Kidney epithelial cell (primary cell): ENCODE measurements around the gene NAPEPLD. TPM values are rescaled to one million over a fixed set of nuclear protein-coding genes. Genes with fewer than 3 reads are reported as not detected.
"Not testable (repeated sequence)": the region's sequence is repeated elsewhere in the genome, so short reads cannot be mapped to it uniquely, and the experiment has no call there.

Experiments
- DNase-seq: peaks from one replicate; pipeline ENCODE4 v3.0.0-alpha.2; 2010; ENCODE audit warnings: low read depth
- H3K27me3 ChIP-seq: 2 replicates; pipeline ENCODE4 v1.6.0; 2011; ENCODE audit warnings: low read length; ENCODE audit not compliant: control insufficient read depth, insufficient read depth
- H3K36me3 ChIP-seq: 2 replicates; pipeline ENCODE4 v1.5.1; 2011; ENCODE audit warnings: low read length; ENCODE audit not compliant: control insufficient read depth, insufficient read depth
- H3K4me3 ChIP-seq: 2 replicates; pipeline ENCODE4 v1.5.1; 2011; ENCODE audit warnings: low read depth, mild to moderate bottlenecking, control low read depth, low read length
- total RNA-seq: library from RNA; depleted of rRNA; stranded (reverse); fragments of >200 nt; gene quantifications from 2 replicates; pipeline ENCODE4 v1.2.3, GENCODE V29; 2015
- TF ChIP-seq, protein P1 (sequence below): IDR thresholded peaks from 2 replicates; pipeline ENCODE4 v1.5.1; 2011; ENCODE audit warnings: mild to moderate bottlenecking, moderate library complexity, low read length, control low read depth, inconsistent platforms; ENCODE audit not compliant: insufficient read depth, poor library complexity, severe bottlenecking

Gene NAPEPLD
- 7.3 and 9.6 TPM in 2 replicates for total RNA-seq

DNA sequence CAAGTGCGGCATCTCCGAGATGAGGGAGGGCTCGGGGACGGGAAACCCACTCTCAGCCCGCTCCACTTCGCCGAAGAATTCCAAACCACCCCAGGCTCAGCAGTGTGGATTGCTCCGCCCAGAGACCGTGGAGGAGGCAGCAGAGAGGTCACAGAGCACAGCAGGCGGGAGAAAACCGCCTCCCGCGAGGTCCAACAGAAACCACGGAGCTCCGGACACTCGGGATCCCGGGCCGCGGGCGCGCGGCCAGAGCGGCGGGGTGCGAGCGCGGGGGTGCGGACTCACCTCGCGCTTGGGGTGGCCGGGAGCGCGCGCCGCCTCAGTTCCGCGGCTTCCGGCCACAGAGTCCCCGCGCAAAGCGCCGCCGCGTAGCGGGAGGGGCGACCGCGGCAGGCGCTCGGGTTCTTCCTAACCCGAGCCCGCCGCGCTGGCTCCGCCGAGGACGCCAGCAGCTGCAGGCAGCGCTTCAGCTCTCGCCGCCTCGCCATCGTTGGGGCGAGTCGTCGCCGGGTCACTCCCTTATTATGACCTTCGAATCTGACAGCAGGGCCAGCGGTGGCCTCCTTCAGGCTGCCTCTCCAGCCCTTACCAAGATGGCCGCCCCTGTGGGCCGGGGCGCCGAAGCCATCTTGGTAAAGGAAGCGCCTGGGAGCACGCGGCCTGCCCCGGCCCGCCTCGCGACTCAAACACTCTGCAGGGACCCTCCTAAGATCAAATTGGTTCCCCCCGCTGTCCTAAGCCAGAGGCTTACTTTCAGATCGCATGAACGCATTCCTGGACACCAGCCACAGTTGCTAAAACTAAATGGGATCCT lies at the start of gene NAPEPLD:
NAPEPLD (minus strand) TSS at position 106 of the 814 bp plus-strand sequence. CDS start 20,323 bp downstream, outside the sequence.
- TF ChIP-seq, protein P1, sequence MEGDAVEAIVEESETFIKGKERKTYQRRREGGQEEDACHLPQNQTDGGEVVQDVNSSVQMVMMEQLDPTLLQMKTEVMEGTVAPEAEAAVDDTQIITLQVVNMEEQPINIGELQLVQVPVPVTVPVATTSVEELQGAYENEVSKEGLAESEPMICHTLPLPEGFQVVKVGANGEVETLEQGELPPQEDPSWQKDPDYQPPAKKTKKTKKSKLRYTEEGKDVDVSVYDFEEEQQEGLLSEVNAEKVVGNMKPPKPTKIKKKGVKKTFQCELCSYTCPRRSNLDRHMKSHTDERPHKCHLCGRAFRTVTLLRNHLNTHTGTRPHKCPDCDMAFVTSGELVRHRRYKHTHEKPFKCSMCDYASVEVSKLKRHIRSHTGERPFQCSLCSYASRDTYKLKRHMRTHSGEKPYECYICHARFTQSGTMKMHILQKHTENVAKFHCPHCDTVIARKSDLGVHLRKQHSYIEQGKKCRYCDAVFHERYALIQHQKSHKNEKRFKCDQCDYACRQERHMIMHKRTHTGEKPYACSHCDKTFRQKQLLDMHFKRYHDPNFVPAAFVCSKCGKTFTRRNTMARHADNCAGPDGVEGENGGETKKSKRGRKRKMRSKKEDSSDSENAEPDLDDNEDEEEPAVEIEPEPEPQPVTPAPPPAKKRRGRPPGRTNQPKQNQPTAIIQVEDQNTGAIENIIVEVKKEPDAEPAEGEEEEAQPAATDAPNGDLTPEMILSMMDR: no peak
- Histone ChIP-seq H3K4me3 (peak within 1 kb of the TSS; percentile 82), H3K36me3 (no peaks in the 10 kb centered on the region), H3K27me3 (no peaks in the 10 kb centered on the region)
- no peak for DNase-seq

GRCh38 chr7:103198079-103198478 lies 49.2 kb upstream of the NAPEPLD start:
- not testable (repeated sequence) for H3K27me3 ChIP-seq, DNase-seq, H3K36me3 ChIP-seq, H3K4me3 ChIP-seq

DNA sequence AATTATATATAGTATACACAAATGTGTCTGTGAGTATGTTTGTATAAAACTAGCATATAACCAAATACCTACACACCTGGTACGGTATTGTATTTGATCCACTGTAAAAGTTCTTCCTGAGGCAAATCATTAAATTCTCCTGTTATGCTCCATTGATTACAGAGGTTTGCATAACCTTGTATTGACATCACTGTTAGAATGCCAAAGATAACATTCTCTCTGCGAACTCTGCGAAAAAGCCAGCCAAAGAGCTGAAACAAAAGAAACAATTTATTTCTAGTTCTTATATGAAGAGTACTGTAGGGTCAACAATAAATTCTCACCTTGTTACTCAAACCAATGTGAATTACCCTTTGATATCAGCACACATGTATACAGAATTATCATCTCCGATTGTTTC lies 46.5 kb upstream of the NAPEPLD start:
- not testable (repeated sequence) for H3K27me3 ChIP-seq, H3K4me3 ChIP-seq, H3K36me3 ChIP-seq
- DNase-seq: peak; percentile 60

DNA sequence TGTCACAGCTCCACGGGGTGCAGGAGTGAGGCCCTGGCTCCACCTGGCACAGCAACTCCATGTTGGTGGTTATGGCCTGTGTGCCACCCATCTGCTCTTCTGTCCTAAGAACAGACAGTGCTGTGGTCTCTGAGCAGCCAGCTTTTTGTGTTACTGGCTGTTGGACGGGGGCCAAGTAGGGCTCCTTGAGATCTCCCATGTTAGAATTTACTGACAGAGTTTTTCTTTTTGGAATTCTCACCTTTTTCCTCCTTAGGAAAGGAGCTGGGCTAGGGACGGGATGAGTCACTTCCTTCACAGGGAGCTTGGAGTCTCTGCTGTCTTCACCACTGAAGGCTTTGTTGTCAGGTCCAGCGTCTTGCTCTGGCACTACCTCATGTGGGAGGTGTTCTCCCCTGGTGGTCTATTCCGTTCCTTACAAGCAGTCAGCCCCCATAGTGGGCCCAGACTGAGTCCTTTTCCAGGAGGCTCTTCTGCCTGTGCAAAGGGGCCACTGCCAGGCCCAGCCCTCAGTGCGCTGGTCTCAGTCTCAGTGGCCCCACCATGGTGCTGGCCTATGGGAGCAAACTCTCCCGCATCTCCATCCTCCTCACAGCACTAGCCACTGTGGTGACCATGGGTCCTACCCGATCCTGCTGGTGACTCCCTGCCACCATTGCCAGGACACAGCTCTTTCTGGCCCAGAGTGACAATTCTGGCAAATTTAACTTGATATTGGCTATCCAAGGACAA lies 23.7 kb upstream of the NAPEPLD start:
- not testable (repeated sequence) for H3K27me3 ChIP-seq, DNase-seq, H3K4me3 ChIP-seq, H3K36me3 ChIP-seq

- not testable (repeated sequence) for H3K4me3 ChIP-seq, H3K36me3 ChIP-seq, DNase-seq, H3K27me3 ChIP-seq
These were observed 23.0 kb upstream of the NAPEPLD start for GRCh38 chr7:103171695-103172414.

GRCh38 chr7:103166921-103167544 lies 18.1 kb upstream of the NAPEPLD start:
- DNase-seq, H3K4me3 ChIP-seq, H3K27me3 ChIP-seq, H3K36me3 ChIP-seq: not testable (repeated sequence)

DNA sequence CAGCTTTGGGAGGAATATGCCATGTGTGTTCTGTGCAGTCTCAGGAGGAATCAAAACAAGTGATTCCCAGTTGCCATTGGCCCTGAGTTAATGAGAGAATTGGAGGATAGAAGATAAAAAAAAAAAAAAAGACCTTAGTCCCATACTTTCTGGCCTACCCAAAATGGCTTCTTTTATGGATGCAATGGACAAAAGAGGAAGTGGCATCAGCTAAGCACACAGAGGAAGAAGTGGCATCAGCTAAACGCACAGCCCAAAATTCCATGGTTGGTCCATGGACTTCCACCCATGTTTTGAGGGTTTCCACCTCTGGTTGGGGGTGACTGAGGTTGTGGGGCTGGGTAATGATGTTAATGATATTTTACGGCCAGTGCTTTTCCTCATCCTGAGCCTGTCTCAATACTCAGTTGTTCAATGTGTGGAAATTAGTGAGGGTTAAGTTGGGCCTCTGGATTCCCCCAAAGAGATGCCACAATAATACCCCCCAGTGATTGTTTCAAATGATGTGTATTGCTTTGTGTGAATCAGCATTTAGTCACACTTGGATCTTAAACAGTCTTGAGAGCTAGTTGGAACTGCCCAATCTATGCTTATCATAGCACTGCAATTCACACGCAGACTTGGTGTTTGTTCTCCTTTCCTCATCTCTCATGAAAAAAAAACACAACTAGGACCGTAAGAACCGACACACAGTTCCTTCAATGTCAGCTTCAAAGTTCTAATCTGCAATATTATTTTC lies 14.4 kb upstream of the NAPEPLD start:
- not testable (repeated sequence) for H3K36me3 ChIP-seq, H3K4me3 ChIP-seq, DNase-seq, H3K27me3 ChIP-seq

GRCh38 chr7:103162641-103163040 lies 13.7 kb upstream of the NAPEPLD start:
- H3K27me3 ChIP-seq, DNase-seq, H3K36me3 ChIP-seq, H3K4me3 ChIP-seq: not testable (repeated sequence)

GRCh38 chr7:103161998-103162616 lies 13.2 kb upstream of the NAPEPLD start:
- not testable (repeated sequence) for H3K27me3 ChIP-seq, H3K36me3 ChIP-seq, H3K4me3 ChIP-seq, DNase-seq

DNA sequence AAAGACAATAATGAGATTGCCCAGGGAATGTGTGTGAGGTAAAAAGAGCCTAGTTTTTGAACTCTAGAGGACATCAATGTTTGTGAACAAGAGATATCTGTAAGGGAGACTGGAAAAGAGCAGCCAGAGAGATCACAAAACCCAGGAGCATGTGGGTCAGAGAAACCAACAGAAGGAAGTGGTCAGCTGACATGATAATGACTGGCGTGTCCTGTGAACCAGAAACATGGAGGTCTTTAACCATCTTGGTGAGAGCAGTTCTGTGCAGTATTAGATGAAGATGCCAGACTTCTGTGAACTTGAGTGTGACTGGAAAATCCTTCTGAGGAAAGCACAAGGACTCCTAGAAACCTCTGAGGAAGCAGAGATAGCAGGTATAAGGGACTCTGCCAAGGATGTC lies 10.2 kb upstream of the NAPEPLD start:
- DNase-seq: not testable (repeated sequence)

DNA sequence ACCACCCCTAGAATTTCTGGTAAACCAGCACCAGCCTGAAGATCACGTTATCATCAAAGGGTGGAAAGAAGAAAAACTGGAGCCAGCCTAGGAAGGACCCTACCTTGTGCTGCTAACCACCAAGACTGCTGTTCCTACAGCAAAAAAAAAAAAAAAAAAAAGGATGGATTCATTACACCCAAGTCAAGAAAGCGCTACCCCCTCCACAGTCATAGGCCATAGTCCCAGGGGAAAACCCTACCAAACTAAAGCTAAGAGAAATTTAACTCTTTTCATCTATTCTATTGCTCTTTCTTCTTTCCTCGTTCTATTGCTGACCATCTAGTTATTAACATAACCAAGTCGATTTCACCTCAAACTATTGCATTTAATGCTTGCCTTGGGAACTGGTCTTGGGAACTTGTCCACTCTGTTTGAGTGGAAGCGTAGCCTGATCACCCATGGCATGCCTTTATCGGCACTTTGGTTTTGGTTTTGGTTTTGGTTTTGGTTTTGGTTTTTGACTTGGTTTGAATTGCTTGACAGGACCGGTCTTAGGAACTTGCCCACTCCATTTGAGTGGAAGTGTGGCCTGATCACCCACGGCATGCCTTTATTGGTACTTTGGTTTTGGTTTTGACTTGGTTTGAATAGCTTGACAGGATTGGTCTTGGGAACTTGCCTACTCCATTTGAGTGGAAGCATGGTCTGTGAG lies 6.6 kb upstream of the NAPEPLD start:
- H3K4me3 ChIP-seq, DNase-seq, H3K36me3 ChIP-seq, H3K27me3 ChIP-seq: not testable (repeated sequence)

More for the DNA sequence above, 10.2 kb upstream of the NAPEPLD start:
- not testable (repeated sequence) for H3K36me3 ChIP-seq, H3K4me3 ChIP-seq, H3K27me3 ChIP-seq
